IPS DF 6.9 (cell line): ENCODE data around the gene SLC35A5.

Source experiments
- DNase-seq: peaks from one replicate; pipeline ENCODE4 v3.0.0-alpha.2; 2013; ENCODE audit warnings: low read depth, low spot score
- H3K27ac ChIP-seq: one replicate; pipeline ENCODE4 v1.5.1; 2013; ENCODE audit warnings: low read length, control low read depth
- H3K27me3 ChIP-seq: 2 replicates; pipeline ENCODE4 v1.6.1; 2013; ENCODE audit warnings: mild to moderate bottlenecking, low read length; ENCODE audit not compliant: control insufficient read depth, insufficient read depth
- H3K36me3 ChIP-seq: 2 replicates; pipeline ENCODE4 v1.6.1; 2013; ENCODE audit warnings: low read length; ENCODE audit not compliant: control insufficient read depth, insufficient read depth
- H3K4me1 ChIP-seq: 2 replicates; pipeline ENCODE4 v1.6.1; 2013; ENCODE audit warnings: low read length; ENCODE audit not compliant: control insufficient read depth, insufficient read depth
- H3K4me3 ChIP-seq: 2 replicates; pipeline ENCODE4 v1.5.1; 2013; ENCODE audit warnings: mild to moderate bottlenecking, low read length
- H3K9me3 ChIP-seq: 2 replicates; pipeline ENCODE4 v1.6.1; 2013; ENCODE audit warnings: low read length, inconsistent platforms; ENCODE audit not compliant: control insufficient read depth, insufficient read depth
- WGBS: extraction: QIAGEN DNeasy Blood & Tissue Kit; methylation state at CpG from one replicate; pipeline ENCODE4 v1.1.7; 2013; ENCODE audit warnings: mixed read lengths, missing lambda C conversion rate; ENCODE audit not compliant: insufficient read length, insufficient coverage; 5-methylcytosine and 5-hydroxymethylcytosine counted together

SLC35A5 gene

DNA sequence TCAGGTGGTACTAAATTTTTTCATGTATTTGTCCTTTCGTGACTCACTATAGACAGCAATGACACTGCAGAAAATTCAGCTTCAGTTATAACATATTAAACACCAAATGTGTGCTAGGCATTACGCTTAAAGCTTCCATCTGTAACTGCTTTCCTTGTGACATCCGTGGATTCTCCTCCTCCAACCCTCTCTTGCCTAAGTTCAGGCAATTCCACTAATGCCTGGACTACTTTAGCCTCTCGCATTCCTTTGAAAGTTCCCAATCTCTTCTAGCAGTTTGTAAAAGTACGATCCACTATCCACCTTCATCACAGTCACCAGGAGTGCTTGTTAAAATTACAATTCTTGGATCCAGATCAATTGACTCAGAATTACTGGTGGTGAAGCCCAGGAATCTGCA, 61.4 kb downstream of the SLC35A5 start:
- Histone ChIP-seq H3K27ac (no peak overlapping the region), H3K36me3 (no peaks in the 10 kb centered on the region), H3K4me3 (no peak overlapping the region), H3K9me3 (no peaks in the 10 kb centered on the region), H3K27me3 (no peaks in the 10 kb centered on the region), H3K4me1 (0 out of 2 replicates have a peak, but pooled peaks cover 1% of the 10 kb centered on the region)
- WGBS = no CpG with 5 or more reads among the region's 5 CpGs
- DNase-seq = no peak

DNA sequence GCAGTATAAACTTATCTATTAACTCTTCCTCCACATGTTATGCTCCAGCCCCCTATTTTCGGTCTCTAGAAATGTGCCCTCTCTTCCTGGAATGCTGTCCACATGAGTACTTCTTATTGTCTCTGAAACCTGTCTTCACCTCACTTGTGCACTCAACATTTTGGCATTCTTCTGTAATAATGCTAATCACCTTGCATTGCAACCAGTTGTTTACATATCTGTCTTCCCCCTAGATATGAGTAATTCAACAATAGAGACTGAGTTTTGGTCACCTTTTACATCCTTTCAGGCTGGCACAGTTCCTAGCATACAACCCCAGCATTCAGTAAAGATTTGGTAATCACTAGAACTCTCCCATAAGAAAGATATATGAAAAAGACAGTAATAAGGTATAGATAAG, 61.9 kb downstream of the SLC35A5 start:
- Histone ChIP-seq H3K4me1 (0 out of 2 replicates have a peak, but pooled peaks cover 1% of the 10 kb centered on the region), H3K27me3 (no peaks in the 10 kb centered on the region), H3K4me3 (no peak overlapping the region), H3K9me3 (no peaks in the 10 kb centered on the region), H3K27ac (no peak overlapping the region), H3K36me3 (no peaks in the 10 kb centered on the region)
- no peak for DNase-seq
- WGBS = no CpG with 5 or more reads among the region's 1 CpG

DNA sequence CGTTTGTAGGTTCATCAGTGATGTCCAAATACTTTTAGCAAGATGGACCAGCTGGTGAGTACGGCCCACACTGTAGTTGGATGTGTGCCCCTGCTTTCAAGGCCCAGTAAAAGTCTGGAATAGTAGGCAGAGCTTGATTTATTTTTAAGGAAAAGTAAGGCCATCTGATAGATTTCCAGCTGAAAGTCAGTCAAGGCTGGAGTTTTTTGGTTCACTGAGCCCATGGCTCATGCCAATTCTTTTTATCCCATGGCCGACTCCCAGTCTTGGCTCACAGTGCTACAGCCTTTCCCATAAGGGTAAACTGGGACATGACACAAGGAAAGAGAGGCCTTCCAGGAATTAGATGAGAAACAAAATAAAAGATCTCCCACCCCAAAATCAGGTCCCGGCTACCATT, 65.6 kb downstream of the SLC35A5 start:
- Histone ChIP-seq H3K36me3 (no peaks in the 10 kb centered on the region), H3K27me3 (no peaks in the 10 kb centered on the region), H3K4me1 (peaks cover 3% of the 10 kb centered on the region; the same call in 1 of the 2 replicates), H3K9me3 (no peaks in the 10 kb centered on the region), H3K4me3 (no peak overlapping the region), H3K27ac (no peak overlapping the region)
- no peak for DNase-seq
- no CpG with 5 or more reads among the region's 4 CpGs for WGBS

DNA sequence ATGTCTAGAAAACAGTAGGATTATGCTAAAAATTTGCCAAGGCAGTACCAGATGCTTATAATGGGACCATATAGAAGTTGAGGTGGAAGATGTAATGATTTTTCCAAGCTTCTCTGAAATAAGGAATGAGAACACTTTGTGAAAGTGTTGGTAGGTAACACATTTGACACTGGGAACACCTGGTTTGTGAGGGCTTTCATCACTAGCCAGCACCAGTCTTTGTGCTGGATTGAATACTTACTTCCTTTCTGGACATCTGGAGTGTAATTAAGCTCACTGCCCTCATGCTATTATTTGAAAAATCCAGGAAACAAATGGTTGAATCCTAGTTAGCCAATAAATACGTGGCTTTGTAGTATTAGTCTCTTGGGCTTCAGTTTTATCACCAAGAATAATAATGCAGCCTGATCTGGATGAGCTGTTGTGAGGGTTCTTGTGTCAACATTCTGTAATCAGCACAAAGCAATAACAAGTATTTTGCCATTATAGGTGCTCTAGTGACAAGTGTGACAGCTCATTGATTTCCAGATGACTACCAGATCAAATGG, 66.1 kb downstream of the SLC35A5 start:
- Histone ChIP-seq H3K4me3 (no peak overlapping the region), H3K27ac (no peak overlapping the region), H3K9me3 (no peaks in the 10 kb centered on the region), H3K4me1 (peaks cover 3% of the 10 kb centered on the region; the same call in 1 of the 2 replicates), H3K27me3 (no peaks in the 10 kb centered on the region), H3K36me3 (no peaks in the 10 kb centered on the region)
- no CpG with 5 or more reads among the region's 1 CpG for whole genome bisulfite sequencing
- no peak for DNase-seq

DNA sequence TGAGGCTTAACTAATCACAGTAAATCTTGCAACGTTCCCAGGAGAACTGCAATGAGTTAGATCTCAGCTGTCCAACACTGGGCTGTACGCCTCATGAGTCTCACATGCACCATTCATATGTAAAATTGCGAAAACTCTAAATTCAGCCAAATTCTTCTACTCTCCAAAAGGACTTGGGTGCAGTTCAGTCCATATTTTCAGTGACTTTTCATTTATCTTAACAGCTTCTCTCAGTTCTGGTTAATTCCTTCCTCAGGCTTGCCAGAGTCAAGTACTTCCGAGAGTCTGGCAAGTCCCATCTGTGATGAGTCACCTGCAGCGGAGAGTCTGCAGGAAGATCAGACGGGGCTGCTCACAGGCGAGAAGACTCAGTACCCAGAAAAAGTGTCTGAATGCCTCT, 67.6 kb downstream of the SLC35A5 start:
- Histone ChIP-seq H3K4me3 (no peak overlapping the region), H3K9me3 (no peaks in the 10 kb centered on the region), H3K27me3 (no peaks in the 10 kb centered on the region), H3K27ac (no peak overlapping the region), H3K4me1 (peaks cover 4% of the 10 kb centered on the region; the same call in 1 of the 2 replicates), H3K36me3 (no peaks in the 10 kb centered on the region)
- no peak for DNase-seq
- no CpG with 5 or more reads among the region's 7 CpGs for WGBS

DNA sequence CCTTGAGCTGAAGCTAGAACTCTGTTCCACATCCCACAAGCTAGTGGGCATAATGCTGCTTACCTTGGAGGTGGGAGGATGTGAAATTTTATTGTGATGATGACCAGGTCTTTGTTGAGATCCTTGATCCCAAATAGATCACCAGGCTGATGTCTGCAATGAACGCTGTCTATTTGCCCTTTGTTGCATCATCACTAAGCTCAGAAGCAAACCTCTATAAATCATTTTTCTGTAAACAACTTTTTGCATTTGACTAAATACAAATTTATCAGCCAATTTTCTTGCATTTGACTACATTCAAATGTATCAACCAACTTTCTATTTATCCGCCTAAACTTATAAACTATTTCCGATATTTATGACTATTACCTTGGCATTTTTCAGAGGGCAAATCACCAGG, 69.4 kb downstream of the SLC35A5 start:
- Histone ChIP-seq H3K9me3 (no peaks in the 10 kb centered on the region), H3K4me3 (no peak overlapping the region), H3K36me3 (no peaks in the 10 kb centered on the region), H3K27me3 (no peaks in the 10 kb centered on the region), H3K27ac (no peak overlapping the region), H3K4me1 (peaks cover 4% of the 10 kb centered on the region; the same call in 1 of the 2 replicates)
- WGBS = 100% methylated on average over 2 of the region's 3 CpGs
- DNase-seq = no peak

DNA sequence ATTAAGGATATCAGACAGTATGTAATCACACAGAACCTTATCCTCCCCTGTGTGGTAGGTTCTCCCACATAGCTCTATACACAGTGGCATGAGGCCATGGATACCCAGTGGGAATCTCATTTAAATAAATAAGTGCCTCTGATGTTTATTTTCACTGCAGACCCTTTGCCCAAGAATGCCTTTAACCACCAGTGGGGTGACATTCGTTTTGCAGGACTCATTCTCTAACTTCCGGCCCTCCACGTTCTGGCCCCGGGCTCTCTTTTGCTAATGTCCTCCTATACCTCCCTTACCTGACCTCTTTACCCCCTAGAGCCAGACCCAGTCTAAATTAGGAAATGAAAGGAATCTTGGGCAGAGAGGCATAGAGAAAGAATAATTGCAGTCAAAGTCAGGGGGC, 70.8 kb downstream of the SLC35A5 start:
- Histone ChIP-seq H3K27me3 (no peaks in the 10 kb centered on the region), H3K27ac (no peak overlapping the region), H3K4me3 (no peak overlapping the region), H3K36me3 (no peaks in the 10 kb centered on the region), H3K9me3 (no peaks in the 10 kb centered on the region), H3K4me1 (peaks cover 4% of the 10 kb centered on the region; the same call in 1 of the 2 replicates)
- WGBS = no CpG with 5 or more reads among the region's 4 CpGs
- no peak for DNase-seq

DNA sequence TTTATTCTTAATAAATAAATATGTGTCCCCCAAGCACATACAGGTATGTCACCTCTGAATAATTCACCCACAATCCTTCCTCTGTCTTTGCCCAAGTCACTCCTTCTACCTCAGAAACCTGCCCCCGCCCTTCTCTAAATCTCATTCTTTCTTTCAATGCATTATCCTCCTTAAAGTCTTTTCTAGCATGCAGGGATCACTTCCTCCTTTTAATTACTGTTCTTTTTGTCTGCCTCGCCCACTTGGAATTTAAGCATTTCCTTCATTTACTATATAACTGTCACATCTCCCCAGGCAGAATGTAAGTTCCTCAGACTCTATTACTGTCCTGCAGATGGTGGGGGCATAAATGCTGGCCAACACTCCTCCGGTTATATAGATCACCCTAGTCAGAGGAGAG, 71.3 kb downstream of the SLC35A5 start:
- no peak for DNase-seq
- H3K4me1 ChIP-seq = peaks cover 4% of the 10 kb centered on the region; the same call in 1 of the 2 replicates
- H3K27me3 ChIP-seq = no peaks in the 10 kb centered on the region
- no peak overlapping the region for H3K27ac ChIP-seq
- no peaks in the 10 kb centered on the region for H3K9me3 ChIP-seq
- no peak overlapping the region for H3K4me3 ChIP-seq
- no peaks in the 10 kb centered on the region for H3K36me3 ChIP-seq
- no CpG with 5 or more reads among the region's 3 CpGs for WGBS

DNA sequence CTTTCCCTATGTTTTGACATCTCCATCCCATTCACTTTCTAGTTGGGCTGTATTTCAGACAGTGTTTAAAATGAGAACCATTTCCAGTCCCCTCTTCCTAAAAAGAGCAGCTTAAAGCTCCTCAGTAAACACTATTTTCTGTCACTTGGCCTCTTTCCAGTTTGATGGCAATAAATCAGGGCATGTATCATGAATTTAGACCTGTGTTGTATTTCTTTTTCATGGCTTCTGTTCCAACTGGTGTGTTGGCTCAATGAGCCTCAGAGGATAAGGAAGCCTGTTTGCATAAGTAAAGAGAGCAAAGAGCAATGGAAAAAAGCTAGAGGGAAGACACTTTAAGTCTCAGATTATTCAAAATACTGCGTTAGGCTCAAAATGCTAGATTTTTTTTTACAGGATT, 71.9 kb downstream of the SLC35A5 start:
- Histone ChIP-seq H3K4me1 (peaks cover 4% of the 10 kb centered on the region; the same call in 1 of the 2 replicates), H3K9me3 (no peaks in the 10 kb centered on the region), H3K27me3 (no peaks in the 10 kb centered on the region), H3K27ac (no peak overlapping the region), H3K4me3 (no peak overlapping the region), H3K36me3 (no peaks in the 10 kb centered on the region)
- no peak for DNase-seq
- WGBS = no CpG with 5 or more reads among the region's 1 CpG

DNA sequence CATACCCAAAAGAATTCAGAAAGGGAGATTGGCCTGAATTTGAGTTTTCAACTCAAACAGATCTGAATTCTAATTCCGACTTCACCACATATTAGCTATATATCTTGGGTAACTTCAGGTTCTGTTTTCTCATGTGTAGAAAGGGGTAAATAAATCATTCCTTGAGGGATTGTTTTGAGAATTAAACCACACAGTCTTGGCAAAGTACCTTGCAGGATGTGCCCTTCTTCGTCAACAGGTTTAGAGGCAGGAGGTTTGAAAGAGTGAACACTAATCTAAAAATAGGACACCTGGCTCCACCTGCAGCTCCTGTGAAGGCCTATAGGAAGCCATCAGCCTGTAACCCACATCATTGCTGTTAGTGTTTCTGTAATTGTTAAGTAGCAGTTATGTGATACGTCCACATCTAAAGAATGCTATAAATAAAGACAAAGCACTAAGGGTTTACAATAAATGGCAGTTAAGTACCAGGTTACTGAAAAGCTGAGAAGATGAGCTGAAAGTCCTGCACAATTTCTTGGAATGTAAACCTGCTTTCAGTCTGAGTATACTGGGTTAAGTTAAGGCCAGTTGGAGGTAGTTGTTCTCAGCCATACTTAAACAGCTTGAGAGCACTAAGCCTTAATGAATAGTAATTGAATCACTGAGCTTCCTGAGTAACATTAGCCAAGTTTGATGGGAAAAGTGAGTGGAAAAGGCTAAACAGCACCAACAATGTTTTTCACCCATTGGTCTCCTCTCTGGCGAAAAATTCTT, 73.1 kb downstream of the SLC35A5 start:
- DNase-seq = no peak
- no peaks in the 10 kb centered on the region for H3K36me3 ChIP-seq
- no peak overlapping the region for H3K27ac ChIP-seq
- peaks cover 4% of the 10 kb centered on the region; the same call in 1 of the 2 replicates for H3K4me1 ChIP-seq
- H3K9me3 ChIP-seq = no peaks in the 10 kb centered on the region
- H3K4me3 ChIP-seq = no peak overlapping the region
- H3K27me3 ChIP-seq = no peaks in the 10 kb centered on the region
- no CpG with 5 or more reads among the region's 4 CpGs for WGBS
